OCI-LY1 (cell line): ENCODE results near the gene TNFRSF18.

Experiments used
- H2AFZ ChIP-seq: fragments of 200-600 bp; sonication (generic), shearing (Covaris generic); 2 replicates; pipeline ENCODE4 v1.6.0; 2014; ENCODE audit warnings: antibody characterized with exemption, mild to moderate bottlenecking, low read length
- H3F3A ChIP-seq: fragments of 200-600 bp; sonication (generic), shearing (Covaris generic); 2 replicates; pipeline ENCODE4 v1.6.0; 2014; ENCODE audit warnings: mild to moderate bottlenecking, antibody characterized with exemption, low read length, moderate library complexity; ENCODE audit not compliant: insufficient read depth
- H3K27ac ChIP-seq: fragments of 200-600 bp; sonication (generic); 2 replicates; pipeline ENCODE4 v1.5.1; 2014; ENCODE audit warnings: low read length, mixed run types, mild to moderate bottlenecking, low read depth; ENCODE audit not compliant: poor library complexity, severe bottlenecking
- H3K27me3 ChIP-seq: fragments of 200-600 bp; sonication (generic); 2 replicates; pipeline ENCODE4 v1.6.0; 2014; ENCODE audit warnings: antibody characterized with exemption, mild to moderate bottlenecking, low read length, moderate library complexity; ENCODE audit not compliant: insufficient read depth
- H3K36me3 ChIP-seq: fragments of 200-600 bp; sonication (generic); 2 replicates; pipeline ENCODE4 v1.6.1; 2014; ENCODE audit warnings: mild to moderate bottlenecking, antibody characterized with exemption, low read length, moderate library complexity, mixed read lengths; ENCODE audit not compliant: insufficient read depth
- H3K4me1 ChIP-seq: fragments of 200-600 bp; sonication (generic); 2 replicates; pipeline ENCODE4 v1.5.1; 2014; ENCODE audit warnings: mild to moderate bottlenecking, low read length, moderate library complexity; ENCODE audit not compliant: insufficient read depth, severe bottlenecking
- H3K4me2 ChIP-seq: fragments of 200-600 bp; sonication (generic), shearing (Covaris generic); 2 replicates; pipeline ENCODE4 v1.6.1; 2014; ENCODE audit warnings: low read length
- H3K4me3 ChIP-seq: fragments of 200-600 bp; sonication (generic); 2 replicates; pipeline ENCODE4 v1.5.1; 2014; ENCODE audit warnings: low read length, low read depth, mild to moderate bottlenecking, mixed read lengths; ENCODE audit not compliant: poor library complexity, severe bottlenecking
- H3K79me2 ChIP-seq: fragments of 200-600 bp; shearing (Covaris generic); 2 replicates; pipeline ENCODE4 v1.6.1; 2016; ENCODE audit warnings: mixed run types, low read length, mixed read lengths; ENCODE audit not compliant: insufficient read depth
- H3K9ac ChIP-seq: fragments of 200-600 bp; sonication (generic), shearing (Covaris generic); 2 replicates; pipeline ENCODE4 v1.6.1; 2014; ENCODE audit warnings: mild to moderate bottlenecking, low read length, mixed read lengths
- H3K9me2 ChIP-seq: fragments of 200-600 bp; sonication (generic), shearing (Covaris generic); 2 replicates; pipeline ENCODE4 v1.6.1; 2014; ENCODE audit warnings: low read depth, mild to moderate bottlenecking, low read length, mixed read lengths
- H3K9me3 ChIP-seq: fragments of 200-600 bp; shearing (Covaris generic); 2 replicates; pipeline ENCODE4 v1.6.1; 2014; ENCODE audit warnings: low read length, mixed read lengths
- H4K20me1 ChIP-seq: fragments of 200-600 bp; sonication (generic), shearing (Covaris generic); 2 replicates; pipeline ENCODE4 v1.6.0; 2016; ENCODE audit warnings: mild to moderate bottlenecking, low read length; ENCODE audit not compliant: insufficient read depth
- CTCF ChIP-seq: fragments of 200-600 bp; sonication (generic), shearing (Covaris generic); IDR thresholded peaks from 2 replicates; pipeline ENCODE4 v1.5.1; 2017; ENCODE audit warnings: mild to moderate bottlenecking, antibody characterized with exemption, low read length, moderate library complexity, mixed read lengths
- EZH2 ChIP-seq: fragments of 200-600 bp; sonication (generic), shearing (Covaris generic); IDR thresholded peaks from 2 replicates; pipeline ENCODE4 v1.8.0; 2017; ENCODE audit warnings: borderline replicate concordance, mixed run types, mild to moderate bottlenecking, antibody characterized with exemption, low read length, moderate library complexity, mixed read lengths

TNFRSF18 gene

GRCh38 chr1:1203561-1204424, 2.6 kb downstream of the TNFRSF18 start:
- Histone ChIP-seq H3K27me3 (peaks cover 14% of the 10 kb centered on the region), H3K9ac (no peak overlapping the region), H3K4me2 (no peak overlapping the region), H3K9me3 (no peaks in the 10 kb centered on the region), H4K20me1 (no peaks in the 10 kb centered on the region), H3K4me1 (no peaks in the 10 kb centered on the region), H3K27ac (no peak overlapping the region), H3F3A (no peaks in the 10 kb centered on the region), H2AFZ (no peak overlapping the region), H3K36me3 (no peaks in the 10 kb centered on the region), H3K9me2 (no peaks in the 10 kb centered on the region), H3K79me2 (no peaks in the 10 kb centered on the region), H3K4me3 (no peak overlapping the region)
- no peak for TF ChIP-seq CTCF
- TF ChIP-seq EZH2 = no peak

GRCh38 chr1:1202831-1203560, 3.4 kb downstream of the TNFRSF18 start:
- Histone ChIP-seq H2AFZ (no peak overlapping the region), H3K9me2 (no peaks in the 10 kb centered on the region), H3K36me3 (no peaks in the 10 kb centered on the region), H3K4me1 (no peaks in the 10 kb centered on the region), H3K4me3 (no peak overlapping the region), H3K27ac (no peak overlapping the region), H4K20me1 (no peaks in the 10 kb centered on the region), H3K27me3 (peaks cover 14% of the 10 kb centered on the region), H3F3A (no peaks in the 10 kb centered on the region), H3K4me2 (no peak overlapping the region), H3K79me2 (no peaks in the 10 kb centered on the region), H3K9me3 (no peaks in the 10 kb centered on the region), H3K9ac (no peak overlapping the region)
- TF ChIP-seq EZH2 (no peak), CTCF (no peak)

- no peak overlapping the region for H3K4me2 ChIP-seq
- peaks cover 14% of the 10 kb centered on the region; the same call in 1 of the 2 replicates for H3K27me3 ChIP-seq
- H3K27ac ChIP-seq = no peak overlapping the region
- no peaks in the 10 kb centered on the region for H4K20me1 ChIP-seq
- no peaks in the 10 kb centered on the region for H3F3A ChIP-seq
- H3K9ac ChIP-seq = no peak overlapping the region
- no peak overlapping the region for H2AFZ ChIP-seq
- H3K36me3 ChIP-seq = no peaks in the 10 kb centered on the region
- H3K4me3 ChIP-seq = no peak overlapping the region
- no peaks in the 10 kb centered on the region for H3K4me1 ChIP-seq
- no peaks in the 10 kb centered on the region for H3K79me2 ChIP-seq
- H3K9me3 ChIP-seq = no peaks in the 10 kb centered on the region
- H3K9me2 ChIP-seq = no peaks in the 10 kb centered on the region
- TF ChIP-seq EZH2 (no peak), CTCF (no peak)
Observed at GRCh38 chr1:1200876-1201810, 5.2 kb downstream of the TNFRSF18 start.
